ENCODE data around the gene SDC3. TPM values are rescaled to one million over a fixed set of nuclear protein-coding genes. Genes with fewer than 3 reads are reported as not detected.

The SDC3 gene
- total and polyA plus RNA-seq, 2 of the 8 experiments (the other 6 are each of a cell fraction or from before 2014, with no cell fraction given): 7.0 to 27.0 TPM

DNA sequence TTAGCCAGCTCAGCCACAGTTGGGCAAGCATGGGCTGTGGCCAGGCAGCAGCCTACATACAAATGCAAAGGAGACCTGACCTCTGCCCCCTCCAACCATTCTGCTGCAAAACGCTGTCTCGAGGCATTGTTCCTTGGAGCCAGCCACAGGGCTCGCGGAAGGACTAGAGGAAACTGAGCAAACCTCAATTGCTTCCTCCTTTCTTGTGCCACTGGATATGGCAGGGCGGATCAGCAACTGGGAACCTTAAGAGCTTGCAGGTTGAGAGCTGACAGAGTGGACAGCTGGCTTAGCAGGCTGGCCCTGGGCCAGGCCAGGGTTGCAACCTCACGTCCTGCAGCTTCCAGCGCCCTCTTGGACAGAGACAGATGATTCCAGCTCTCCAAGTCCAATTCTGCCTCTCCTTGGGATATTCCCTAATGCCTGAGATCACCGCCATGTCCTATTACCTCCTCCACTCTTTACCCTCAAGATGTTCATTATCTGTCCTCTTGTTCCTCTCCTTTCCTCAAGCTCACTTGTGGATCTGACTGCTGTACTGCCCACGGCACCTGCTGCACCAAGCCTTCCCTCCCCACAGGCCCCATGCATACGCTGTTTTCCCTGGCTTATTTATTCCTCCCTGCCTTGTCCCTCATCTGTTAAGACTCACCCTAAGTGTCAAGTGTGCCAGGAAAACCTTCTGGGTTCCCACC is 67.5 kb downstream of the SDC3 start (continued):
- TF ChIP-seq, protein P1, sequence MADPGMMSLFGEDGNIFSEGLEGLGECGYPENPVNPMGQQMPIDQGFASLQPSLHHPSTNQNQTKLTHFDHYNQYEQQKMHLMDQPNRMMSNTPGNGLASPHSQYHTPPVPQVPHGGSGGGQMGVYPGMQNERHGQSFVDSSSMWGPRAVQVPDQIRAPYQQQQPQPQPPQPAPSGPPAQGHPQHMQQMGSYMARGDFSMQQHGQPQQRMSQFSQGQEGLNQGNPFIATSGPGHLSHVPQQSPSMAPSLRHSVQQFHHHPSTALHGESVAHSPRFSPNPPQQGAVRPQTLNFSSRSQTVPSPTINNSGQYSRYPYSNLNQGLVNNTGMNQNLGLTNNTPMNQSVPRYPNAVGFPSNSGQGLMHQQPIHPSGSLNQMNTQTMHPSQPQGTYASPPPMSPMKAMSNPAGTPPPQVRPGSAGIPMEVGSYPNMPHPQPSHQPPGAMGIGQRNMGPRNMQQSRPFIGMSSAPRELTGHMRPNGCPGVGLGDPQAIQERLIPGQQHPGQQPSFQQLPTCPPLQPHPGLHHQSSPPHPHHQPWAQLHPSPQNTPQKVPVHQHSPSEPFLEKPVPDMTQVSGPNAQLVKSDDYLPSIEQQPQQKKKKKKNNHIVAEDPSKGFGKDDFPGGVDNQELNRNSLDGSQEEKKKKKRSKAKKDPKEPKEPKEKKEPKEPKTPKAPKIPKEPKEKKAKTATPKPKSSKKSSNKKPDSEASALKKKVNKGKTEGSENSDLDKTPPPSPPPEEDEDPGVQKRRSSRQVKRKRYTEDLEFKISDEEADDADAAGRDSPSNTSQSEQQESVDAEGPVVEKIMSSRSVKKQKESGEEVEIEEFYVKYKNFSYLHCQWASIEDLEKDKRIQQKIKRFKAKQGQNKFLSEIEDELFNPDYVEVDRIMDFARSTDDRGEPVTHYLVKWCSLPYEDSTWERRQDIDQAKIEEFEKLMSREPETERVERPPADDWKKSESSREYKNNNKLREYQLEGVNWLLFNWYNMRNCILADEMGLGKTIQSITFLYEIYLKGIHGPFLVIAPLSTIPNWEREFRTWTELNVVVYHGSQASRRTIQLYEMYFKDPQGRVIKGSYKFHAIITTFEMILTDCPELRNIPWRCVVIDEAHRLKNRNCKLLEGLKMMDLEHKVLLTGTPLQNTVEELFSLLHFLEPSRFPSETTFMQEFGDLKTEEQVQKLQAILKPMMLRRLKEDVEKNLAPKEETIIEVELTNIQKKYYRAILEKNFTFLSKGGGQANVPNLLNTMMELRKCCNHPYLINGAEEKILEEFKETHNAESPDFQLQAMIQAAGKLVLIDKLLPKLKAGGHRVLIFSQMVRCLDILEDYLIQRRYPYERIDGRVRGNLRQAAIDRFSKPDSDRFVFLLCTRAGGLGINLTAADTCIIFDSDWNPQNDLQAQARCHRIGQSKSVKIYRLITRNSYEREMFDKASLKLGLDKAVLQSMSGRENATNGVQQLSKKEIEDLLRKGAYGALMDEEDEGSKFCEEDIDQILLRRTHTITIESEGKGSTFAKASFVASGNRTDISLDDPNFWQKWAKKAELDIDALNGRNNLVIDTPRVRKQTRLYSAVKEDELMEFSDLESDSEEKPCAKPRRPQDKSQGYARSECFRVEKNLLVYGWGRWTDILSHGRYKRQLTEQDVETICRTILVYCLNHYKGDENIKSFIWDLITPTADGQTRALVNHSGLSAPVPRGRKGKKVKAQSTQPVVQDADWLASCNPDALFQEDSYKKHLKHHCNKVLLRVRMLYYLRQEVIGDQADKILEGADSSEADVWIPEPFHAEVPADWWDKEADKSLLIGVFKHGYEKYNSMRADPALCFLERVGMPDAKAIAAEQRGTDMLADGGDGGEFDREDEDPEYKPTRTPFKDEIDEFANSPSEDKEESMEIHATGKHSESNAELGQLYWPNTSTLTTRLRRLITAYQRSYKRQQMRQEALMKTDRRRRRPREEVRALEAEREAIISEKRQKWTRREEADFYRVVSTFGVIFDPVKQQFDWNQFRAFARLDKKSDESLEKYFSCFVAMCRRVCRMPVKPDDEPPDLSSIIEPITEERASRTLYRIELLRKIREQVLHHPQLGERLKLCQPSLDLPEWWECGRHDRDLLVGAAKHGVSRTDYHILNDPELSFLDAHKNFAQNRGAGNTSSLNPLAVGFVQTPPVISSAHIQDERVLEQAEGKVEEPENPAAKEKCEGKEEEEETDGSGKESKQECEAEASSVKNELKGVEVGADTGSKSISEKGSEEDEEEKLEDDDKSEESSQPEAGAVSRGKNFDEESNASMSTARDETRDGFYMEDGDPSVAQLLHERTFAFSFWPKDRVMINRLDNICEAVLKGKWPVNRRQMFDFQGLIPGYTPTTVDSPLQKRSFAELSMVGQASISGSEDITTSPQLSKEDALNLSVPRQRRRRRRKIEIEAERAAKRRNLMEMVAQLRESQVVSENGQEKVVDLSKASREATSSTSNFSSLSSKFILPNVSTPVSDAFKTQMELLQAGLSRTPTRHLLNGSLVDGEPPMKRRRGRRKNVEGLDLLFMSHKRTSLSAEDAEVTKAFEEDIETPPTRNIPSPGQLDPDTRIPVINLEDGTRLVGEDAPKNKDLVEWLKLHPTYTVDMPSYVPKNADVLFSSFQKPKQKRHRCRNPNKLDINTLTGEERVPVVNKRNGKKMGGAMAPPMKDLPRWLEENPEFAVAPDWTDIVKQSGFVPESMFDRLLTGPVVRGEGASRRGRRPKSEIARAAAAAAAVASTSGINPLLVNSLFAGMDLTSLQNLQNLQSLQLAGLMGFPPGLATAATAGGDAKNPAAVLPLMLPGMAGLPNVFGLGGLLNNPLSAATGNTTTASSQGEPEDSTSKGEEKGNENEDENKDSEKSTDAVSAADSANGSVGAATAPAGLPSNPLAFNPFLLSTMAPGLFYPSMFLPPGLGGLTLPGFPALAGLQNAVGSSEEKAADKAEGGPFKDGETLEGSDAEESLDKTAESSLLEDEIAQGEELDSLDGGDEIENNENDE (IDR thresholded peaks at IDR 0.05; ENCODE audit: insufficient replicate concordance, low read length): no peak
- TF ChIP-seq CBX5 (IDR thresholded peaks at IDR 0.05; ENCODE audit: low read depth, low read length) (no peak), GABPA (IDR thresholded peaks at IDR 0.05; ENCODE audit: borderline replicate concordance, insufficient read depth, low read length) (no peak), KDM5A (IDR thresholded peaks at IDR 0.05; ENCODE audit: low read length) (no peak), SP4 (IDR thresholded peaks at IDR 0.05; ENCODE audit: low read length) (no peak), SIRT6 (IDR thresholded peaks at IDR 0.05; ENCODE audit: low read length) (no peak), TCF12 (IDR thresholded peaks at IDR 0.05; ENCODE audit: low read depth, low read length) (no peak), RXRA (IDR thresholded peaks at IDR 0.05; ENCODE audit: insufficient read depth, low read depth, low read length) (no peak), CEBPB (IDR thresholded peaks at IDR 0.05; ENCODE audit: low read depth, low read length) (no peak), POLR2A (IDR thresholded peaks at IDR 0.05; ENCODE audit: control extremely low read depth in 1 of 2, low read depth in 2 of 2, low read length in 2 of 2) (no peak)
